ENCODE data around the gene WFDC9.

WFDC9 gene

GRCh38 chr20:45611054-45611453 lies 20.0 kb downstream of the WFDC9 start:
- H3K27ac ChIP-seq, result no peak overlapping the region
- no peaks in the 10 kb centered on the region for H4K20me1 ChIP-seq (ENCODE audit: insufficient read depth)
- H3K4me2 ChIP-seq, result no peak overlapping the region
- H3K4me3 ChIP-seq (IDR thresholded peaks at IDR 0.05; ENCODE audit: insufficient read depth, low read depth, low read length), result no peak overlapping the region
- no peak overlapping the region for H3K9ac ChIP-seq
- H3K79me2 ChIP-seq (ENCODE audit: insufficient read depth, low read depth), result no peaks in the 10 kb centered on the region
- H2AFZ ChIP-seq (ENCODE audit: low read depth), result no peak overlapping the region
- TF ChIP-seq CTCF (conservative IDR thresholded peaks at IDR 0.05; ENCODE audit: low read depth, low read length), result no peak
- no peaks in the 10 kb centered on the region for H3K27me3 ChIP-seq (ENCODE audit: insufficient read depth, low read depth)
- no peaks in the 10 kb centered on the region for H3K4me1 ChIP-seq (ENCODE audit: low read depth, poor library complexity, severe bottlenecking)
- H3K36me3 ChIP-seq (ENCODE audit: insufficient read depth), result no peaks in the 10 kb centered on the region

- no peaks in the 10 kb centered on the region for H3K79me2 ChIP-seq (ENCODE audit: insufficient read depth, low read depth)
- no peak for TF ChIP-seq CTCF (conservative IDR thresholded peaks at IDR 0.05; ENCODE audit: low read depth, low read length)
- H3K9ac ChIP-seq, result no peak overlapping the region
- no peaks in the 10 kb centered on the region for H3K4me1 ChIP-seq (ENCODE audit: low read depth, poor library complexity, severe bottlenecking)
- H3K36me3 ChIP-seq (ENCODE audit: insufficient read depth), result no peaks in the 10 kb centered on the region
- H4K20me1 ChIP-seq (ENCODE audit: insufficient read depth), result no peaks in the 10 kb centered on the region
- no peaks in the 10 kb centered on the region for H3K27me3 ChIP-seq (ENCODE audit: insufficient read depth, low read depth)
- no peak overlapping the region for H3K4me3 ChIP-seq (IDR thresholded peaks at IDR 0.05; ENCODE audit: insufficient read depth, low read depth, low read length)
- H3K27ac ChIP-seq, result no peak overlapping the region
- H3K4me2 ChIP-seq, result no peak overlapping the region
- H2AFZ ChIP-seq (ENCODE audit: low read depth), result no peak overlapping the region
Observed at GRCh38 chr20:45607810-45608209, 23.3 kb downstream of the WFDC9 start.

- H3K4me3 ChIP-seq (IDR thresholded peaks at IDR 0.05; ENCODE audit: insufficient read depth, low read depth, low read length), result no peak overlapping the region
- H3K36me3 ChIP-seq (ENCODE audit: insufficient read depth), result no peaks in the 10 kb centered on the region
- no peaks in the 10 kb centered on the region for H3K79me2 ChIP-seq (ENCODE audit: insufficient read depth, low read depth)
- no peak overlapping the region for H3K9ac ChIP-seq
- H3K4me2 ChIP-seq, result no peak overlapping the region
- no peak overlapping the region for H2AFZ ChIP-seq (ENCODE audit: low read depth)
- no peak overlapping the region for H3K27ac ChIP-seq
- no peaks in the 10 kb centered on the region for H3K4me1 ChIP-seq (ENCODE audit: low read depth, poor library complexity, severe bottlenecking)
- TF ChIP-seq CTCF (conservative IDR thresholded peaks at IDR 0.05; ENCODE audit: low read depth, low read length), result no peak
- H4K20me1 ChIP-seq (ENCODE audit: insufficient read depth), result no peaks in the 10 kb centered on the region
- no peaks in the 10 kb centered on the region for H3K27me3 ChIP-seq (ENCODE audit: insufficient read depth, low read depth)
Observed at GRCh38 chr20:45595235-45595634, 35.8 kb downstream of the WFDC9 start.

- no peaks in the 10 kb centered on the region for H3K79me2 ChIP-seq (ENCODE audit: insufficient read depth, low read depth)
- H4K20me1 ChIP-seq (ENCODE audit: insufficient read depth), result no peaks in the 10 kb centered on the region
- H3K36me3 ChIP-seq (ENCODE audit: insufficient read depth), result no peaks in the 10 kb centered on the region
- no peak for TF ChIP-seq CTCF (conservative IDR thresholded peaks at IDR 0.05; ENCODE audit: low read depth, low read length)
- H3K4me2 ChIP-seq, result no peak overlapping the region
- H3K27me3 ChIP-seq (ENCODE audit: insufficient read depth, low read depth), result no peaks in the 10 kb centered on the region
- H3K4me1 ChIP-seq (ENCODE audit: low read depth, poor library complexity, severe bottlenecking), result no peaks in the 10 kb centered on the region
- no peak overlapping the region for H3K27ac ChIP-seq
- no peak overlapping the region for H2AFZ ChIP-seq (ENCODE audit: low read depth)
- no peak overlapping the region for H3K4me3 ChIP-seq (IDR thresholded peaks at IDR 0.05; ENCODE audit: insufficient read depth, low read depth, low read length)
- H3K9ac ChIP-seq, result no peak overlapping the region
Observed at GRCh38 chr20:45593498-45593897, 37.6 kb downstream of the WFDC9 start.
